Renal cortex interstitium (tissue), 11 donors: ENCODE results near the gene TGM1. TPM values are rescaled to one million over a fixed set of nuclear protein-coding genes. Genes with fewer than 3 reads are reported as not detected.

Experiments used
- DNase-seq, 11 donors: peaks; one replicate each; pipeline ENCODE4 v3.0.0-alpha.2; 2013; ENCODE audit warnings: low read depth in 9 of 11, low spot score in 4 of 11; ENCODE audit errors: extremely low read depth in 1 of 11
- polyA plus RNA-seq, 3 donors: library from polyadenylated mRNA; unstranded; fragments of 120-200 nt; gene quantifications; one replicate each; pipeline ENCODE4 v1.2.1, GENCODE V29; 2013; ENCODE audit not compliant: insufficient read length in 3 of 3

TGM1 gene
- polyA plus RNA-seq, 3 donors = 1.6 to 2.1 (median 2.0) TPM

- DNase-seq = peak in 4 of 11 donors; percentile 36 to 61 (median 49)
Measured at GRCh38 chr14:24296341-24297157, 33.6 kb upstream of the TGM1 start.

GRCh38 chr14:24293525-24293924 is 30.5 kb upstream of the TGM1 start:
- no peak for DNase-seq

- DNase-seq = no peak
Measured at GRCh38 chr14:24292118-24292807, 29.3 kb upstream of the TGM1 start.

- DNase-seq = no peak
Measured at GRCh38 chr14:24291446-24292117, 28.6 kb upstream of the TGM1 start.

GRCh38 chr14:24290746-24291145 is 27.8 kb upstream of the TGM1 start:
- no peak for DNase-seq

- no peak for DNase-seq
Measured at GRCh38 chr14:24289649-24290280, 26.8 kb upstream of the TGM1 start.

GRCh38 chr14:24286996-24287395 is 24.0 kb upstream of the TGM1 start:
- no peak for DNase-seq

- no peak for DNase-seq
Measured at GRCh38 chr14:24285351-24285750, 22.4 kb upstream of the TGM1 start.

GRCh38 chr14:24284501-24285035 is 21.6 kb upstream of the TGM1 start:
- DNase-seq = no peak

GRCh38 chr14:24283796-24284460 is 21.0 kb upstream of the TGM1 start:
- DNase-seq = no peak

GRCh38 chr14:24282736-24283135 is 19.8 kb upstream of the TGM1 start:
- DNase-seq = no peak

GRCh38 chr14:24281636-24282035 is 18.7 kb upstream of the TGM1 start:
- no peak for DNase-seq

- no peak for DNase-seq
Measured at GRCh38 chr14:24280797-24281460, 18.0 kb upstream of the TGM1 start.

- no peak for DNase-seq
Measured at GRCh38 chr14:24279301-24280186, 16.6 kb upstream of the TGM1 start.

- DNase-seq = no peak
Measured at GRCh38 chr14:24278424-24278823, 15.4 kb upstream of the TGM1 start.

GRCh38 chr14:24277606-24278321 is 14.8 kb upstream of the TGM1 start:
- no peak for DNase-seq

- no peak for DNase-seq
Measured at GRCh38 chr14:24277071-24277470, 14.1 kb upstream of the TGM1 start.
